ENCODE measurements around the gene FURIN. TPM values are rescaled to one million over a fixed set of nuclear protein-coding genes. Genes with fewer than 3 reads are reported as not detected.
A peak's percentile ranks its signal among the peaks of the same experiment; 100 is the strongest.

The FURIN gene
- polyA plus RNA-seq, 3 donors = 6.5 to 47.3 (median 14.3) TPM

DNA sequence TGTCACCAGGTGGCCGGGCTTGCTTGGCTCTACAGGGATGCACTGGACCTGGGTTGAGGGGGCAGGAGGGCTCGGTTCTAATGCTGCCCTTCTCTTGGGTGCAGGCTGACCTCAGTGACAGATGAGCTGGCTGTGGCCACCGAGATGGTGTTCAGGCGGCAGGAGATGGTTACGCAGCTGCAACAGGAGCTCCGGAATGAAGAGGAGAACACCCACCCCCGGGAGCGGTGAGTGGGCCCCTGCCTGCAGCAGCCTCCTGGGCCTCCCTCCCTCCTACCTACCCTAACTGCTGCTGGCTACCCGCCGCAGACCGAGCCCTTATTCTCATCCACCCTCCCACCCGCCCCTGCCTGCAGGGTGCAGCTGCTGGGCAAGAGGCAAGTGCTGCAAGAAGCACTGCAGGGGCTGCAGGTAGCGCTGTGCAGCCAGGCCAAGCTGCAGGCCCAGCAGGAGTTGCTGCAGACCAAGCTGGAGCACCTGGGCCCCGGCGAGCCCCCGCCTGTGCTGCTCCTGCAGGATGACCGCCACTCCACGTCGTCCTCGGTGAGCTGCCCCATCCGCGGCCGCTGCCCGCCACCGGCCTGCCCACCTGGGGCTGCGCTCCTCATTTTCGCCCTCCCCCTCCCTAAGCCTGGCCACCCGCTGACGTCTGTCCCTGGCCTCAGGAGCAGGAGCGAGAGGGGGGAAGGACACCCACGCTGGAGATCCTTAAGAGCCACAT is 21.5 kb downstream of the FURIN start:
- intact Hi-C loops (cut with micrococcal nuclease) = loop anchor here (5.0 to 10.0 kb wide), 2 partner anchors 175 to 188 kb away; partner anchors contain the start of gene BLM (in 1 of the 2)
- H3K27me3 ChIP-seq (ENCODE audit: control insufficient read depth in 2 of 2, insufficient read depth in 2 of 2, low read length in 2 of 2) = no peaks in the 10 kb centered on the region
- TF ChIP-seq, protein P1, sequence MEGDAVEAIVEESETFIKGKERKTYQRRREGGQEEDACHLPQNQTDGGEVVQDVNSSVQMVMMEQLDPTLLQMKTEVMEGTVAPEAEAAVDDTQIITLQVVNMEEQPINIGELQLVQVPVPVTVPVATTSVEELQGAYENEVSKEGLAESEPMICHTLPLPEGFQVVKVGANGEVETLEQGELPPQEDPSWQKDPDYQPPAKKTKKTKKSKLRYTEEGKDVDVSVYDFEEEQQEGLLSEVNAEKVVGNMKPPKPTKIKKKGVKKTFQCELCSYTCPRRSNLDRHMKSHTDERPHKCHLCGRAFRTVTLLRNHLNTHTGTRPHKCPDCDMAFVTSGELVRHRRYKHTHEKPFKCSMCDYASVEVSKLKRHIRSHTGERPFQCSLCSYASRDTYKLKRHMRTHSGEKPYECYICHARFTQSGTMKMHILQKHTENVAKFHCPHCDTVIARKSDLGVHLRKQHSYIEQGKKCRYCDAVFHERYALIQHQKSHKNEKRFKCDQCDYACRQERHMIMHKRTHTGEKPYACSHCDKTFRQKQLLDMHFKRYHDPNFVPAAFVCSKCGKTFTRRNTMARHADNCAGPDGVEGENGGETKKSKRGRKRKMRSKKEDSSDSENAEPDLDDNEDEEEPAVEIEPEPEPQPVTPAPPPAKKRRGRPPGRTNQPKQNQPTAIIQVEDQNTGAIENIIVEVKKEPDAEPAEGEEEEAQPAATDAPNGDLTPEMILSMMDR (IDR thresholded peaks at IDR 0.05) = no peak
- Mint-ChIP-seq H3K27ac (peak overlapping the region in 3 of 7 donors; percentile 37 to 63 (median 46)), H3K4me3 (no peak overlapping the region), H3K36me3 (peaks cover 59 to 86% of the 10 kb centered on the region in 2 donors), H3K4me1 (peaks cover 32% of the 10 kb centered on the region), H3K27me3 (ENCODE audit: low read depth in 3 of 3) (peaks cover 0 to 1% (median 0%) of the 10 kb centered on the region in 3 donors), H3K9me3 (no peaks in the 10 kb centered on the region)
- DNase-seq = no peak
- peaks cover 80 to 87% of the 10 kb centered on the region in 2 donors for H3K36me3 ChIP-seq (replicated peaks in 1 of 2; ENCODE audit: control insufficient read depth in 1 of 2, insufficient read depth in 2 of 2, low read length in 2 of 2)
- peaks cover 99% of the 10 kb centered on the region for H4K20me1 ChIP-seq (ENCODE audit: insufficient read depth, low read length)
- no peak overlapping the region for H3K27ac ChIP-seq (ENCODE audit: low read depth in 1 of 2, low read length in 2 of 2)
- no peaks in the 10 kb centered on the region for H3K9me3 ChIP-seq (replicated peaks in 1 of 2; ENCODE audit: control insufficient read depth in 1 of 2, insufficient read depth in 1 of 2, low read length in 2 of 2)
- H3K9ac ChIP-seq (ENCODE audit: insufficient read depth, low read length, poor library complexity, severe bottlenecking) = no peak overlapping the region
- peaks cover 24 to 44% of the 10 kb centered on the region in 2 donors for H3K4me1 ChIP-seq (ENCODE audit: control insufficient read depth in 1 of 2, insufficient read depth in 2 of 2, low read length in 2 of 2)
- H3K4me3 ChIP-seq (replicated peaks in 1 of 3; ENCODE audit: low read depth in 2 of 3, low read length in 3 of 3) = no peak overlapping the region
- peaks cover 83% of the 10 kb centered on the region for H3K79me2 ChIP-seq (ENCODE audit: insufficient read depth, low read length)
- no peak overlapping the region for H2AFZ ChIP-seq (ENCODE audit: insufficient read depth, low read depth, low read length, poor library complexity, severe bottlenecking)
- no peak overlapping the region for H3K4me2 ChIP-seq (replicated peaks; ENCODE audit: extremely low read depth, low read length, poor library complexity, severe bottlenecking)
- WGBS (ENCODE audit: insufficient coverage) = 98% methylated on average over 21 of the region's 31 CpGs

- peaks cover 33% of the 10 kb centered on the region for H3K4me1 Mint-ChIP-seq
- H3K36me3 ChIP-seq (replicated peaks in 1 of 2; ENCODE audit: control insufficient read depth in 1 of 2, insufficient read depth in 2 of 2, low read length in 2 of 2) = peaks cover 89 to 97% of the 10 kb centered on the region in 2 donors
Observed at GRCh38 chr15:90890839-90891238, 22.5 kb downstream of the FURIN start.

More at GRCh38 chr15:90890839-90891238, 22.5 kb downstream of the FURIN start:
- no peak for DNase-seq
- H3K9me3 Mint-ChIP-seq = no peaks in the 10 kb centered on the region
- Histone ChIP-seq H2AFZ (ENCODE audit: insufficient read depth, low read depth, low read length, poor library complexity, severe bottlenecking) (no peak overlapping the region), H4K20me1 (ENCODE audit: insufficient read depth, low read length) (peaks cover 99% of the 10 kb centered on the region), H3K4me1 (ENCODE audit: control insufficient read depth in 1 of 2, insufficient read depth in 2 of 2, low read length in 2 of 2) (peaks cover 31 to 44% of the 10 kb centered on the region in 2 donors), H3K4me2 (replicated peaks; ENCODE audit: extremely low read depth, low read length, poor library complexity, severe bottlenecking) (no peak overlapping the region), H3K27ac (ENCODE audit: low read depth in 1 of 2, low read length in 2 of 2) (peak overlapping the region in 1 of 2 donors; percentile 41), H3K27me3 (ENCODE audit: control insufficient read depth in 2 of 2, insufficient read depth in 2 of 2, low read length in 2 of 2) (no peaks in the 10 kb centered on the region), H3K9me3 (replicated peaks in 1 of 2; ENCODE audit: control insufficient read depth in 1 of 2, insufficient read depth in 1 of 2, low read length in 2 of 2) (no peaks in the 10 kb centered on the region), H3K4me3 (replicated peaks in 1 of 3; ENCODE audit: low read depth in 2 of 3, low read length in 3 of 3) (no peak overlapping the region), H3K79me2 (ENCODE audit: insufficient read depth, low read length) (peaks cover 78% of the 10 kb centered on the region), H3K9ac (ENCODE audit: insufficient read depth, low read length, poor library complexity, severe bottlenecking) (no peak overlapping the region)
- 76% methylated on average over 3 of the region's 12 CpGs for WGBS (ENCODE audit: insufficient coverage)
- peaks cover 0 to 1% (median 0%) of the 10 kb centered on the region in 3 donors for H3K27me3 Mint-ChIP-seq (ENCODE audit: low read depth in 3 of 3)
- intact Hi-C loops (cut with micrococcal nuclease) = no loop called here
- TF ChIP-seq, protein P1 (IDR thresholded peaks at IDR 0.05) = no peak
- peaks cover 68 to 96% of the 10 kb centered on the region in 2 donors for H3K36me3 Mint-ChIP-seq
- H3K4me3 Mint-ChIP-seq = no peak overlapping the region
- no peak overlapping the region for H3K27ac Mint-ChIP-seq
